SKM-1 treated with dmso at 0.1 percent for 144 hours (cell line): Measurements from ENCODE around the gene NGEF.

Experiments used
- DNase-seq: peaks from one replicate; lab custom pipeline; 2025; ENCODE audit not compliant: unreplicated experiment; lab: John Stamatoyannopoulos, UW

Gene NGEF

DNA sequence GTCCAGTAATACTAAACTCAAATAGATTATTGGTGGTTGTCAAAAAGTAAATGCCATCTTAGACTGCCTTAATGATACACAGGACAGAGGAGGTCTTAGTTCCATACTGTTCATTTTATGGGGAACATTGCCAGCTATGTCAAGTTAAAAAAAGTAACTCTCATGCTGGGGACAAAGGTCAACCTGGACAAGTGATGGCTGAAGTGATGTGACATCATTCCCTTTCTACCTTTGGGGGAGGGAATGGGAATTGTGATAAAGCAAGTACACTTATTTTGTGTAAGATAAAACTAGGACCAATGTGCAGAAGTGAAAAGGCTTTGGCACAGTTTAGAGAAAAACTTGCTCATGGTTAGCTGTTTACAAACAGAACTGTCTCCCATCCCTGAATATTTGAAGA is 167.0 kb downstream of the NGEF start:
- DNase-seq: no peak

GRCh38 chr2:232843834-232844233 is 169.2 kb downstream of the NGEF start:
- DNase-seq: no peak

GRCh38 chr2:232842689-232843088 is 170.4 kb downstream of the NGEF start:
- DNase-seq: no peak

GRCh38 chr2:232839411-232840079 is 173.5 kb downstream of the NGEF start:
- DNase-seq: peak; percentile 96

DNA sequence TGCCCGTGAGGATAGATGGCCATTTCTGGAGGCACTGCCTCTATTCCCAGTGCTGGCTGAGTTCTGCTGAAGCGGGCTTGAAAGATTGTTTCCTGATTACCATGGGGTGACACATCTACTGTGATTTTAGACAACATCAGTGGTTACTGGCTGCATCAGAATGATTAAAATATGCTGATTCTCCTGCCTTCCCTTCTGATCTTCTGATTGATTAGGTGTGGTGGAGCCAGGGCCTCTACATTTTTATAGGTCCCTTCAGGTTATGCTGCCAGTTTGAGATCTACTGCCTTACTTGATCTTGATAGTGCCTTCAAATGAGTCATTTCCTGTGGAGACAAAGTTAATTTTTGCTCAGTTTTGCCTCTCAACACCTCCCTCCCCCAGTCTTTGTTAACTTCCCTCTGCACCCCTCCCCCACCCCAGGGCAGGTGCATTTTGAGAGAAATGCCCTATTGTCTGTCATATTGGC is 174.6 kb downstream of the NGEF start:
- DNase-seq: peak; percentile 61

DNA sequence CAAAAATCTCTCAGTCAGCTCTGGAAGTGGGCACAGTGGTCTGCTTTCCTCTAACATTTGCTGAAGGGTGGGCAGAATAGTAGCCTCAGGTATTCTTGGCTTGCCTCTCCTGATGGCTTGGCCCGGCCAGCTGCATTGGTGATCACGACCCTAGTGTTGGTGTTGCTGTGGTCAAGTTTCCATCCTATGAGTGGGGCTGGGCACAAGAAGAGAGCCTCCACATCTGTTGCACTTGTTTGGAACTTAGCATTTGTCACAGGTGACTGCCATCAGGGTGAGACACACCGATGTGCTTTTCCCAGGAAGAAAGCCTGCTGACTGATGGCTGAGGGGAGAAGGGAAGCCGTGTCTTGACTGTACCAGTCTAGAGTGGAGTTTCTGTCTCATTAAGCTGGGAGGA is 176.1 kb downstream of the NGEF start:
- DNase-seq: no peak

DNA sequence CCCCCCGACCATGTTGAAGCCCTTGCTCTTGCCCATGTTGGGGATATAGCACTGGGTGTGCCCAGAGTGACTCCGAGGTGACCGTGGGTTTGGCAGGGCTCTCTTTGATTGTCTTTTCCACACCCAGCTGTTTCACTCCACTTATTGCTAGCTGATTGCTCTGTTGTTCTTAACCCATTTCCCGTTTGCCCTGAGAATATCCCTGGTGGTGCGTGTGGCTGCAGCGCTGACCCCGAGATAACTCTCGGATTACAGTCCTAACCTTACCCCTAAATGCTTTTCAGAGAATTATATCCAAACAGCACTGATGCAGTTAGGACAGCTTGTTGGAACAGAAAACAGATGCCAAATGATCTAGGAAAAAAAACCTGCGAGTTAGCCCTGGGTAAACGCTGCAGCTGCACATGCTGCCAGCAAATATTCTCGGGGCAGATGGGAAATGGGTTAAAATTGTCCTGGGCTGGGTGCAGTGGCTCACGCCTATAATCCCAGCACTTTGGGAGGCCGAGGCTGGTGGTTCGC is 177.3 kb downstream of the NGEF start:
- no peak for DNase-seq

- no peak for DNase-seq
Measured at GRCh38 chr2:232833830-232834229, 179.2 kb downstream of the NGEF start.

GRCh38 chr2:232831496-232831895 is 181.6 kb downstream of the NGEF start:
- no peak for DNase-seq

- DNase-seq: no peak
Measured at GRCh38 chr2:232829988-232830387, 183.1 kb downstream of the NGEF start.
